HG02970 (cell line): ENCODE results near the gene IRX2.

Experiments used
- ATAC-seq: cut with Tn5 transposase; IDR thresholded peaks from one replicate; pipeline ENCODE4 v1.9.1; 2021; ENCODE audit warnings: mild to moderate bottlenecking, moderate library complexity, moderate number of reproducible peaks; ENCODE audit not compliant: unreplicated experiment, low FRiP score

The IRX2 gene

GRCh38 chr5:2699686-2700085 is 51.8 kb downstream of the IRX2 start:
- no peak for ATAC-seq

GRCh38 chr5:2699231-2699630 is 52.2 kb downstream of the IRX2 start:
- ATAC-seq = no peak

GRCh38 chr5:2698581-2698980 is 52.9 kb downstream of the IRX2 start:
- no peak for ATAC-seq

- no peak for ATAC-seq
These were observed 53.9 kb downstream of the IRX2 start for GRCh38 chr5:2697446-2698200.

GRCh38 chr5:2697041-2697440 is 54.4 kb downstream of the IRX2 start:
- no peak for ATAC-seq
